ENCODE results near the gene KIFC3.

KIFC3 gene

DNA sequence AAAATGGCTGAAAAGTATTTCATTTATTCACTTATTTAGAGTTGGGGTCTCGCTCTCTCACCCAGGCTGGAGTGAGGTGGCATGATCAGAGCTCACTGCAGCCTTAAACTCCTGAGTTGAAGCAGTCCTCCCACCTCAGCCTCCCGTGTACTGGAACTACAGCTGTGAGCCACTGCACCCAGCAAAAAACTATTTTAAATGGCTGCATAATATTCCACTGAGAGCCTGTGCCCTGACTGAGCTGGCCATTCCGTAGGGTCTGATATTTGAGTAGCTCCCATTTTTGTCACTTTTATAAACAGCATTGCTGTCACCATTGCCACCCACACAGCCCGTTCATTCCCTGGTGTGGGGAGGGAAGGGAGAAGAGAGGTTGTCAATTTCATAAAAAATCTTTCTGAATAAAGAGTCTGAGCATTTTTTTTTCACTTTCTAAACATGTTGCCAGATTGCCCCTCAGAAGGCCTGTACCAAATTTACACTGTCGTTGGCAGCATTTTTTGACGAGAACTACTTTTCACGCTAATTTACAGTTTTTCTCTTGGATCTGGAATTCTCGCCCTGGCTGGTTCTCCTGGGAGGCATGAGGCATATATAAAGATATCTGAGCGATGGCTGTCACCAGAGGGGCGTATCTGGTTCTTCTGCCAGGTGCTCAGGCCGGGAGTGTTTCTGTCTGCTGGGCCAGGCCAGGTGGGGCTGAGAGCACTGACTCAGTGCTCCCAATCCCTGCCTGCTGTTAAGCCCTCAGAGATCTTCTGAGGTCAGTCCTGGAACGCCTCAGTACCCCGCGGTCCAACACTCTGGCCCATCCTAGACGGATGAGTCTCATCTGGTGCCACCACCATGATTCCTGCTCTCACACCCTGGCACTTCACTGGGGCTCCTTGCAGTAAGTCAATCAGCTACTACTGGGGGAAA, 7.2 kb upstream of the KIFC3 start:
- TF ChIP-seq SIN3A (IDR thresholded peaks at IDR 0.05; ENCODE audit: borderline replicate concordance, insufficient read depth, low read length) = no peak
- no peak for TF ChIP-seq POLR2AphosphoS5 (IDR thresholded peaks at IDR 0.05; ENCODE audit: low read depth, low read length)
- TF ChIP-seq, protein P1, sequence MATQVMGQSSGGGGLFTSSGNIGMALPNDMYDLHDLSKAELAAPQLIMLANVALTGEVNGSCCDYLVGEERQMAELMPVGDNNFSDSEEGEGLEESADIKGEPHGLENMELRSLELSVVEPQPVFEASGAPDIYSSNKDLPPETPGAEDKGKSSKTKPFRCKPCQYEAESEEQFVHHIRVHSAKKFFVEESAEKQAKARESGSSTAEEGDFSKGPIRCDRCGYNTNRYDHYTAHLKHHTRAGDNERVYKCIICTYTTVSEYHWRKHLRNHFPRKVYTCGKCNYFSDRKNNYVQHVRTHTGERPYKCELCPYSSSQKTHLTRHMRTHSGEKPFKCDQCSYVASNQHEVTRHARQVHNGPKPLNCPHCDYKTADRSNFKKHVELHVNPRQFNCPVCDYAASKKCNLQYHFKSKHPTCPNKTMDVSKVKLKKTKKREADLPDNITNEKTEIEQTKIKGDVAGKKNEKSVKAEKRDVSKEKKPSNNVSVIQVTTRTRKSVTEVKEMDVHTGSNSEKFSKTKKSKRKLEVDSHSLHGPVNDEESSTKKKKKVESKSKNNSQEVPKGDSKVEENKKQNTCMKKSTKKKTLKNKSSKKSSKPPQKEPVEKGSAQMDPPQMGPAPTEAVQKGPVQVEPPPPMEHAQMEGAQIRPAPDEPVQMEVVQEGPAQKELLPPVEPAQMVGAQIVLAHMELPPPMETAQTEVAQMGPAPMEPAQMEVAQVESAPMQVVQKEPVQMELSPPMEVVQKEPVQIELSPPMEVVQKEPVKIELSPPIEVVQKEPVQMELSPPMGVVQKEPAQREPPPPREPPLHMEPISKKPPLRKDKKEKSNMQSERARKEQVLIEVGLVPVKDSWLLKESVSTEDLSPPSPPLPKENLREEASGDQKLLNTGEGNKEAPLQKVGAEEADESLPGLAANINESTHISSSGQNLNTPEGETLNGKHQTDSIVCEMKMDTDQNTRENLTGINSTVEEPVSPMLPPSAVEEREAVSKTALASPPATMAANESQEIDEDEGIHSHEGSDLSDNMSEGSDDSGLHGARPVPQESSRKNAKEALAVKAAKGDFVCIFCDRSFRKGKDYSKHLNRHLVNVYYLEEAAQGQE (IDR thresholded peaks at IDR 0.05; ENCODE audit: insufficient read depth in 1 of 2, low read depth in 2 of 2, low read length in 2 of 2) = no peak
- TF ChIP-seq TAF1 (IDR thresholded peaks at IDR 0.05; ENCODE audit: borderline replicate concordance, insufficient read depth, low read length) = no peak
- no peak for TF ChIP-seq FOXP2 (optimal IDR thresholded peaks at IDR 0.05; ENCODE audit: borderline replicate concordance, extremely low read depth, extremely low read length, insufficient read depth)

DNA sequence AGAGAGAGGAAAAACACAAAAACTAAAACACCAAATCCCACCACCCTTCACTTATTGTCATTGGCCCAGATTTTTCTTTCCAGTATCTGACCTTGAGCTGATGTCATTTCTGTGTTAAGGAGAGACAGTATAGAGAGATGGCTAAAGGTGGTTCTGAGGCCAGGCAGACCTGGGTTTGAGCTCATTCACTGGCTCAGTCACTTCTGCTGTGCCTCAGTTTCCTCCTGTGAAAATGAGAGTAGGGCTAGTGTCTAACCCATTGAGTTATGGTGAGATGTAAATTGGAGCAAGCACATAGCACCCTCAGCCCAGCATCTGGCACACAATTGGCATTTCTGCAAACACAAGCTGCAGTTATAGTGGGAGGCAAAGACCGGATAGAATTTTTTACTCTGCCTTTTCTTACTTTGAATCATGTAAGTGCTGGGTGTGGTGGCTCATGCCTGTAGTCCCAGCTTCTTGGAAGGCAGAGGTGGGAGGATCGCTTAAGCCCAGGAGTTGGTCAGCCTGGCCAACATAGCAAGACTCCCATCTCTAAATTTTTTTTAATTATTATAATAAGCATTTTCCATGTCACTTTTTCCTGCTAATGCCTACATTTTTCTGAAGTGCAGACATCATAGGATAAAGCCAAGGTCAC, 6.4 kb upstream of the KIFC3 start:
- TF ChIP-seq POLR2AphosphoS5 (IDR thresholded peaks at IDR 0.05; ENCODE audit: low read depth, low read length) = no peak
- TF ChIP-seq, protein P1 (IDR thresholded peaks at IDR 0.05; ENCODE audit: insufficient read depth in 1 of 2, low read depth in 2 of 2, low read length in 2 of 2) = no peak
- TF ChIP-seq SIN3A (IDR thresholded peaks at IDR 0.05; ENCODE audit: borderline replicate concordance, insufficient read depth, low read length) = no peak
- no peak for TF ChIP-seq TAF1 (IDR thresholded peaks at IDR 0.05; ENCODE audit: borderline replicate concordance, insufficient read depth, low read length)
- TF ChIP-seq FOXP2 (optimal IDR thresholded peaks at IDR 0.05; ENCODE audit: borderline replicate concordance, extremely low read depth, extremely low read length, insufficient read depth) = no peak

DNA sequence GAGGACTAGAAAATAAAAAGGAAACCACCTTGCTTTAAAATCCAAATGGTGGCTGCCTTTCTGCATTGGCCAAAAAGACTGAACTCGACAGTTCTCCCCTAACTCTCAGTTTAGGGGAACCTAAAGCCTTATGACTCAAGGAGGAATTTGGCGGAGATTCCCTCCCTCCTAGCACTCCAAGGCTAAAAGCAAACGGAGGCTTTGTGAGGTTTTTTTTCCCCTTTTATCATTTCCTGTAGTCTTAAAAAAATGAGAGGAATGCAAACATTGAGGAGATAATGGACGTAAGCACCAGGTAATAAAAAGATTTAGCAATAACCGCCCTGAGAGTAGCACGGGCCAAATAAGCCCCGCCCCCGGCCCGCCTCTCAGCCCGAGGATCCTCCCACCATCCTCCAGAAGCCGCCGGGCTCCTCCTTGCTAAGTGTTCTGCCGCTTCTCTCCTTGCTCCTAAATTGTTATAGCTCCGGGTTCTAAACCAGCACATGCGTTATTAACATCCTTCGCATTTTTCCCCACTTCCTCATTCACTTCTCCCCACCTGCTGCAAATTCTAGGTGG, 5.8 kb upstream of the KIFC3 start:
- TF ChIP-seq, protein P1 (IDR thresholded peaks at IDR 0.05; ENCODE audit: insufficient read depth in 1 of 2, low read depth in 2 of 2, low read length in 2 of 2) = no peak
- TF ChIP-seq POLR2AphosphoS5 (IDR thresholded peaks at IDR 0.05; ENCODE audit: low read depth, low read length) (no peak), SIN3A (IDR thresholded peaks at IDR 0.05; ENCODE audit: borderline replicate concordance, insufficient read depth, low read length) (no peak), TAF1 (IDR thresholded peaks at IDR 0.05; ENCODE audit: borderline replicate concordance, insufficient read depth, low read length) (no peak), FOXP2 (optimal IDR thresholded peaks at IDR 0.05; ENCODE audit: borderline replicate concordance, extremely low read depth, extremely low read length, insufficient read depth) (no peak)

DNA sequence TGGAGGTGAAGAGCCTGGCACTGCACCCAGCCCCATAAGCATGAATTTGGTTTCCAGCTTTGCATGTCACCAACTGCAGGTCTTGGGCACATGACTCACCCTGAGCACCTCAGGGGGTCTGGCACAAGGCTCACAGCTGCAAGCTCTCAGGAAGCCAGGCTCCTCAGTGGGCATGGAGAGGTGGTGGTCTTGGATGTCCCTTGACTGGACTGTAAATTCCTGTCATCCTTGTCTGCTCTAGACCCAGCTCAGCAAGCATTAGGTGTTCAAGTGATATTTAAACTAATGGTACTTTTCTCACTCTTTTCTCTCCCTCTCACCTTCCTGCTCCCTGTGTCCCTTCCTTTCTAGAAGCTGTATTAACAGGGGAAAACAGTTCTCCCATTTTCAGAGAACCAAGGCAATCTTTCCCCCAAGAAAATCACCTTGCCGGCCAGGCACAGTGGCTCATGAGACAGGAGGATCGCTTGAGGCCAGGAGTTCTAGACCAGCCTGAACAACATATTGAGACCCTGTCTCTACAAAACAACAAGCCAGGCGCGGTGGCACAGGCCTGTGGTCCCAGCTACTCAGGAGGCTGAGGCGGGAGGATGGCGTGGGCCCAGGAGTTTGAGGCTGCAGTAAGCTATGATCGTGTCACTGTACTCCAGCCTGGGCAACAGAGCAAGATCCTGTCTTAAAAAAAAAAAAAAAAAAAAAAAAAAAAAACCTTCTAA, 5.1 kb upstream of the KIFC3 start:
- TF ChIP-seq TAF1 (IDR thresholded peaks at IDR 0.05; ENCODE audit: borderline replicate concordance, insufficient read depth, low read length) (no peak), POLR2AphosphoS5 (IDR thresholded peaks at IDR 0.05; ENCODE audit: low read depth, low read length) (no peak), FOXP2 (optimal IDR thresholded peaks at IDR 0.05; ENCODE audit: borderline replicate concordance, extremely low read depth, extremely low read length, insufficient read depth) (no peak), SIN3A (IDR thresholded peaks at IDR 0.05; ENCODE audit: borderline replicate concordance, insufficient read depth, low read length) (no peak)
- TF ChIP-seq, protein P1 (IDR thresholded peaks at IDR 0.05; ENCODE audit: insufficient read depth in 1 of 2, low read depth in 2 of 2, low read length in 2 of 2) = no peak

Data from PFSK-1 (cell line).